Activated naive CD4-positive, alpha-beta T cell treated with Interleukin-2 at 50 U/mL for 16 hours (primary cell): ENCODE measurements around the gene MMP25.
A peak's percentile ranks its signal among the peaks of the same experiment; 100 is the strongest.

Experiments
- DNase-seq: peaks from one replicate; pipeline ENCODE4 v3.0.0-alpha.2; 2020

The MMP25 gene, protein sequence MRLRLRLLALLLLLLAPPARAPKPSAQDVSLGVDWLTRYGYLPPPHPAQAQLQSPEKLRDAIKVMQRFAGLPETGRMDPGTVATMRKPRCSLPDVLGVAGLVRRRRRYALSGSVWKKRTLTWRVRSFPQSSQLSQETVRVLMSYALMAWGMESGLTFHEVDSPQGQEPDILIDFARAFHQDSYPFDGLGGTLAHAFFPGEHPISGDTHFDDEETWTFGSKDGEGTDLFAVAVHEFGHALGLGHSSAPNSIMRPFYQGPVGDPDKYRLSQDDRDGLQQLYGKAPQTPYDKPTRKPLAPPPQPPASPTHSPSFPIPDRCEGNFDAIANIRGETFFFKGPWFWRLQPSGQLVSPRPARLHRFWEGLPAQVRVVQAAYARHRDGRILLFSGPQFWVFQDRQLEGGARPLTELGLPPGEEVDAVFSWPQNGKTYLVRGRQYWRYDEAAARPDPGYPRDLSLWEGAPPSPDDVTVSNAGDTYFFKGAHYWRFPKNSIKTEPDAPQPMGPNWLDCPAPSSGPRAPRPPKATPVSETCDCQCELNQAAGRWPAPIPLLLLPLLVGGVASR

DNA sequence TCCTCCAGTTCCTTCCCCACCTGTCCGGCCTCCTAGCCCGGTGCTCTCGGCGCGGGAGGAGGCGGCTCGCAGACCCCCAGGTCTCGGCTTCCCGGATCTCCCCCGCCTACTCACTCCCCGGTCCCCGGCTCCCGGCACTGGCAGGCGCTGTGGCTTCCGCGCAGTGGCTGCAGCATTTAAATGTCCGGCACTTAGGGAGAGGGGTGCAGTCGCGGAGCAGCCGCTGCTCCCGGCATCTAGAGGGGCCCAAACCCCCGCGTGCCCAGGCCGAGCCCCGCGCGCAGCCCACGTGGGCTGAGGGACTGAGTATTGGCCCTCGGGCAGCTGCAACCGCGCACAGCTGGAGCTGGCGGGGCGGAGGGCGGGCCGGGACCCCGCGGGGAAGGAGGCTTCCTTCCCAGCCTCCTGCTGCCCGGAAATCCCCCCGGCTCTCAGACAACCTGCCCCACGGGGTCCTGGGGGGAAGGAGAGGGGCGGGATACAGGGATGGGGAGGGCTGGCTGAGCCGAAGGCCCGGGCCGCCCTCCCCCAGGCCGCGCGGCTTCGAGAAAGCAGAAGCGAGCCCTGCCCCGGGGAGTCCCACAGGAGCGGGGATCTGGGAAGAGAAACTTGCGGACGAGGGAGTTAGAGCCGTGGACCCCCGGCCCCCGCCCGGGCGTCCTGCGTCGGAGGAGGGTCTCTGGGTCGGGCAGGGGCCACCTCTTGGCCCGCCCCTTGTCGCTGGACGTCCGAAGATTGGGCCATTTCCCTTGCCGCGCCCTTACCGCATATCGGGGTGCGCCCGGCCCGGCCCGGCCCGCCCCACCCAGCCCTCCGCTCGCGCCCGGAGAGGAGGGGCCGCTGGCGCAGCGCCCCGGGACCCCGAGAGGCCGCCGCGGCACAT, at the start of gene MMP25:
TSS of gene MMP25 (plus strand) at position 804 of the 883 bp plus-strand sequence. CDS start 357 bp downstream, outside the sequence.
- DNase-seq = no peak

DNA sequence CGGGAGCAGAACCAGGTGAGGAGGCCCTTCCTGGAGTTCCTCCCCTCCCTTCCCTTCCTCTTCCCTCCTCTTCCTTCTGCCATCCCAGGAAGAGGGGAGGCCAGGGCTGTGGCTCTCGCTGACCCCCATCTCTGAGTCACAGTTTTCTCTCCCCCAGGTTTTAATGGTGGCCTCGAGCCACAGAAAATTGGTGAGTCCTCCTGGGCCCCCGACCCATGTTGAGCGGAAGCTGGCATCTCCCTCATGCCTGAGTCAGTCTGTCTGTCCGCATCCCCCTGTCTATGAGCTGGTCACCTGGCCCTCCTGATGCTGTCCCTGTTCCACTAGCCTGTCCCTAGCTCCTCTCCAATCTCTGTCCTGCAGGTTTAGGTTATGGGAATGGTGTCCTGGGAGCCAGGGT, 46.4 kb upstream of the MMP25 start:
- no peak for DNase-seq

DNA sequence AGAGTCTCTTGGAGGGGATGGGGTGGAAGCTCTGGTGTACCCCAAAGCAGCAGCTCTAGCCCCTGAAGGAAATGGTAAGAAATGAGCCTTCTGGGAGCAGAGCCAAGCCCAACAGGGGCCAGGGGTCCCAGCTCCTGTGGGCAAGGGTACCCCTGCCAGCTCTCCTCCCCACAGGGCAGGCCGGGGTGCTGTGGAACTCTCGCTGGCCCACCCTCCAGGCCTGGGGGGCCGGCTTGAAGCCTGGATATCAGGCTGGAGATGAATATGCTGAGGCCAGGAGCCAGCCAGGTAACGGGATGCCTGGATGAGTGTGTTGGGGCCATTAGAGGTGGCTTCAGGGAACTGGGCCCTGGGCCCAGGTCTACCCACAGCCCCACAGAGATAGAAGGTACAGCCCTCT, 45.8 kb upstream of the MMP25 start:
- DNase-seq = no peak

DNA sequence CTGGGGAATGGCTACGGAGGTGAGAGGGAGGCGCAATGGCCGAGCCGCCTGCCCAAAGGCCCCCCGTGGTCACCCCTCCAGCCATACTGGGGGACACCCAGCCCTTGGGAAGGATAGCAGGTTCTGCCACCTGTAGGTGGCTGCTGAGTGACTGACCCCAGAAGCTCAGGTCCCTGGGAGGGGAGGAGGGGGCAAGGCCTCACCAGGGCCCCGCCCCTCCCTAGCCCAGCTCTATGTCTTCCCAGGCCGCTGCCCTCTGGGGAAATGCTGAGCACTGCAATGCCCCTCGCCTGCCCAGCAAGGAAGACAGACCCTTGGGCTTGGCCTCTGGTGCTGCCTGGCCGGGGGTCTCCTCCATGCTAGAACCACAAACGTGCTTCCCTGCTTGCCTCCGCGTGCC, 45.0 kb upstream of the MMP25 start:
- no peak for DNase-seq

DNA sequence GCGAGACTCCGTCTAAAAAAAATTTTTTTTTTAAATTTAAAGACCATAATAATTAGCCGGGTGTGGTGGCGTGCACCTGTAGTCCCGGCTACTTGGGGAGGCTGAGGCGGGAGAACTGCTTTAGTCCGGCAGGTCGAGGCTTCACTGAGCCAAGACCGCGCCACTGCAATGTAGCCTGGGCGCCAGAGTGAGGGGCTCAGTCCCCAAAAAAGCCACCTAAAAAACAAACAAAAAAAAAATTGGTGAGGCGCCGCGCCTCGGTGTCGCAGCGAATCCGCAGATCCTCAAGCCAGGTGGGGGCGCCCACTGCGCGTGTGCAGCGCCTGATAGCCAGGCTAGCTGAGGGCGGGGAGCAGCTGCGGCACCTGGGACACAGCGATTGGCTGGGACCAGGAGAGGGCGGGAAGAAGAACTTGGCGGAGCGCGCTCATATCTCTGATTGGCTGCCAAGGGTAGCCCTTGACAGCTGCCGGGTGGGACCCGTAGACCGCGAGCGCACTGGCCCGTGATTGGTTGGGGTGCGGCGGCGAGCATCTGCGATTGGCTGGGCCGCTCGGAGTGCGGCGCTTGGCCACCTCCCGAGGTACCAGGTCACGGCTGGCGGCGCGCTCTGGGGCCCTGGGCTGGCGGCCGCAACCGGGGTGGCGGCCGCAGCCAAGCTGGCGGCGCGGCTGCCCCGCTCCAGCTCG, 42.6 kb upstream of the MMP25 start:
- peak; percentile 98 for DNase-seq

DNA sequence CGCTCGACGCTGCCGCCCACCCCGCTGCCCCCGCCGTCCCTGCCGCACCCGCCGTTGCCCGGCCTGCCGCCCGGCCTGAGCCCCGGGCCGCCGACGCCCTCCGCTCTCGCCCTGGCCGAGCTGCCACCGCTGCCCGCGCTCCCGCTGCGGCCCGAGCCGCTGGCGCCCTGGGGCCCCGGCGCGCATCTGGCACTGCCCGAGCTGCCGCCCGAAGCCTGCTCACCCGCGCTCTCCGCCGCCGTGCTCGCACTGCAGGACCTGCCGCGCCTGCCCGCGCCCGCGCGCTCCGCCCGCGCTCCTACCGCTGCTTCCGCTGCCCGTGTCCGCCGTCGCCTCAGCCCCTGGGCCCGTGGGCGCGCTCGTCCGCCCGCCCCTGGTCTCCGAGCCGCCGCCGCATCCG, 42.0 kb upstream of the MMP25 start:
- no peak for DNase-seq

DNA sequence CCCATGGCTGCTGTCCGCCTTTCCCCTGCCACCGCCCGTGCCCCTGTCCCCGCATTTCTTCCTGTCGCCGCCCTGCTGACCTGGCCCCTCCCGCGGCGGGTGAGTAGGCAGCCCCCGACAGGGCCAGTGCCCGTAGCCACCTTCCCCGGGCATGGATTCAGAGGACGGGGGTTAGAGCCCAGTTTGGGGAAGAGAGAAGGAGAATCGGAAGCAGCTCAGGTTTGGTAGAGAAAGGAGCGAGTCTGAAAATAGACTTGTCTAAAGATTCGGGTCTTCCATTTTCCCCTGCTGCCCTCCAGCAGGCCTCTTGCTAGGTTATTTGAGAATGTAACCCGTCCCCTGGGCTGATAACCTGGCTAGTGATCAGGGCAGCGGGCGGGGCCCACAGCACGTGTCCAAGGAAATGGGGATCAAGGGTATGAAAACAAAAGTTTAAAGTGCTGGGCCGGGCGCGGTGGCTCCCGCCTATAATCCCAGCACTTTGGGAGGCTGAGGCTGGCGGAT, 41.5 kb upstream of the MMP25 start:
- DNase-seq = no peak

DNA sequence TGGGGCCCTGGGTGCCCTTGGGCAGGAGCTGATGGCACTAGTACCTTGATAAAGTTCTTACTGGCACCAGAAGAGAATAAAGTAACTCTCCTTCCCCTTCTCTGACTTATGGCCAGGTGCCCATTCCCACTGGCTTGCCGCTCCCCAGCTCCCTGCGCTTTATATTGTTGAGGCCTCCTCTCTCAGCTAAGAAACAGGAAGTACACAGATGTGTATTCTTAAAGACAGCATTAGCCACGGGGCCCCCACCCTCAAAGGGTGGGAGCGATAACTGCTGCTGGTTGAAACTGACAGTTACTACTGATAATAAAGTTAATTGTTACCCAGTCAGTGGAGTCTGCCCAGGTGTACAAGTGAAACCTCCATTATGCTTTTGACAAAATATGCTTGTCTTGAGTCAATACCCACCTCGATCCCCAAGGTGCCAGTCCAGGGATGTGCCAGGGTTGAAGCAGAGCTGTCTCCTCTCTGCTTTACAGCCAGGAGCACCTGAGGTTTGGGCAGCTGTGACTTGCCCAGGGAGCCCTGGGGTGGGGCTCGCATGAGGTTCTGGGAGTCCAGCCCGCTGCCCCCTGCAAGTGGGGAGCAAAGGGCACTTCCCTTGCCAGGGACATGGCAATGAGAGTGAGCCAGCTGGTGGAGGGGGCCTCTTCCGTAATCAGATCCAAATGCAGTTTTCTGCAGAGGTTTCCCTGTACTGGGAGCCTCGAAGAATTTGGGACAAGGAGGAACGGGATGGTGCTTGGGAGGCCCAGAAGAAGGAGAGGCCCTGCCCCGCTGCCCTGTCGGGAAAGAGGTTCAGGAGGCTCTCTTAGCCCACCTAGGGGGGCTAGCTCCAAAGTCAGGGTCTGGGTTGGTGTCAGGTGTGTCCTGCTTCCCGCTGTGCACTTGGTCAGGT, 39.1 kb upstream of the MMP25 start:
- no peak for DNase-seq

DNA sequence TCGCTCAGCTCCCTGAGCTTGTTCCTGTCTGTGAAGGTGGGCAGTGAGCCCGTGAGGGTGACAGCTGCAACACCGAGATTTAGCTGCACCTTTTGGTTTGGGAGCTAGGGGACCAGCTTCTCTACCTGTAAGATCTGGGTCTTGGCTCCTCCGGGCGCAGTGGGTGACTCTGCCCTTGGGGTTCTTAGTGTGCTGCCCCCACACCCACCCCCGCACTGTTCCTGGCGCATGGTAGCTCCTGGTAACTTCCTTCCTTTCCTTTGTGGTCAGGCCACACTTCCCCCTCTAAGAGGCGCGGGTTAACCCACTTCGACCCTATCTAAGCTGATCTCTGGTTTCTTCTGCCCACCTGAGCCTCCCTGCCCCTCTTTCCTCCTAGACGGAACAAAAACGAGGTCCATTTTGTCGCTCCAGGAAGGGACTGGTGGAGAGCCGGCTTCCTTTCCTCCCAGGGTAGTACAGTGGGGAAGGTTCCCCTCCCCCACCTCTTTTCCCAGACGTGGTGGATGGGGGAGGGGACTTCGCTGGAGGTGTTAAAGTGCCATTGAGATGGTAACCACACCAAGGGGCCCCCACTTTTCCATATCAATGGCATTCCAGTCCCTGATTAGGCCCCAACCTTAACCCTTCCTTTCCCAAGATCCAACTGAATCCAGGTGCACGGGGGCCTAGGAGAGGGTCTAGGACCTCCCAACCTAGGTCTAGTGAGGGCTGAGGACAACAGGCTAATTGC, 38.2 kb upstream of the MMP25 start:
- DNase-seq = peak; percentile 26

DNA sequence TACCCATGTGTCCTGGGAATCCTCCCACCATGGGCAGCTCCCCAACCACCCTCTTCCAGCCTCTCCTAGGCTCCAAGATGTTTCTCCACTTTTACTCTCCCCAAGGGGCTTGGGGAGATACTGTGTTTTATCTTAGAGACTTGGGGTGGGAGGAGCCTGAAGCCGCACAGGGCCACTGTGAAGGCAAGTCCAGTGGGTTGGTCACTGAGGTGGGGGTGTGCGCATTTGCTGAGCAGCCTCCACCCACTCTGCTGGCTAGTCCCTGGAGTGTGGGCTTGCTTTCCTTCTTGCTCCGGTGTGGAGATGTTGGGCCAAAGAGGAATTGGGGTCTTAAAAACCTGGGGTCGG, 37.7 kb upstream of the MMP25 start:
- no peak for DNase-seq

DNA sequence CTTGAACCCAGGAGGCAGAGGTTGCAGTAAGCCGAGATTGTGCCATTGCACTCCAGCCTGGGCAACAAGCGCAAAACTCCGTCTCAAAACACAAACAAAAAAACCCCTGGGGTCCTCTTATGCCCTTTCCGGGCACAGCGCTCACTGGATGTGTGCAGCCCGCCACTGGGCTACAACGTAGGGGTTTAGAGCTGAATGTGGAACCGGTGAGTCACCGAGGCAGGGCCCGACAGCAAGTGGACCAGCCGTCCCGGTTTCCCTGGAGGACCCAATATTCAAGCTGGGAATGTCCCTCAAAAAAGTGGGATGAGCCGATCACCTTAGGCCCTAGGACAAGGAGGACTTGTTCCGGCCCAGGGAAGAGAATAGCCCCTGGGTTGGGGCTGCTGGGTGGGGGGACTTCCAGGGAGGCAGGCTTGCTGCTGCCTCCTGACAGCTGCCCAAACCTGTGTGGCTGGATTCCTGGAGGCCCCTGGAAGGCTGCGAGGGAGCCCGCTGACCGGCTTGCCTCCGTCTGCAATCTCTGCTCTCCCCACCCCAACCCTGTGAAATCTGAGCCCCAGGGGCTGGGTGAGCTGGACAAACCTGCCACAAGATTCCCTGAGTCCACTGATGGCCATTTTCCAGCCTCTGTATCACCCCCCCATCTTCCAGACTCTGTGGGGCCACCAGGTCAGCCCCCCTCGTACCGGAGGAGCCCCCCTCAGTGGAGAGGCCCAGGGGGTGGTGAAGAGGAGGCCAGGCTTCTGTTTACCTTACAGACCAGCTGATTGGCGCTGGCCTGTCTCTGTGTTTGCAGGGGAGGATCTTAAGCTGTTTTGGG, 36.6 kb upstream of the MMP25 start:
- DNase-seq = no peak

DNA sequence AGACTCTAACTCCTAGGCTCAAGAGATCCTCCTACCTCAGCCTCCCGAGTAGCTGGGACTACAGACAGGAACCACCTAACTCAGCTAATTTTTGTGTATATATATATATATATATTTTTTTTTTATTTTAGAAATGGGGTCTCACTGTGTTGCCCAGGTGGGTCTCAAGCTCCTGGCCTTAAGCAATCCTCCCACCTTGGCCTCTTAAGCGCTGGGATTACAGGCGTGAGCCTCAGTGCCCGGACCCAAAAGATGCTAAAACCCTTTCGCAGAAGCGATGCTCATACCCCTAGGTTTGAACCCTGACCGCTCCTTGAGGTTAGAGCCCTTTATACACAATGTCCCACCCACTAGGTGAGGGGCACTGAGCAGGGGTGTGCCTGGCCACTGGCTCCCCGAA, 35.9 kb upstream of the MMP25 start:
- no peak for DNase-seq

DNA sequence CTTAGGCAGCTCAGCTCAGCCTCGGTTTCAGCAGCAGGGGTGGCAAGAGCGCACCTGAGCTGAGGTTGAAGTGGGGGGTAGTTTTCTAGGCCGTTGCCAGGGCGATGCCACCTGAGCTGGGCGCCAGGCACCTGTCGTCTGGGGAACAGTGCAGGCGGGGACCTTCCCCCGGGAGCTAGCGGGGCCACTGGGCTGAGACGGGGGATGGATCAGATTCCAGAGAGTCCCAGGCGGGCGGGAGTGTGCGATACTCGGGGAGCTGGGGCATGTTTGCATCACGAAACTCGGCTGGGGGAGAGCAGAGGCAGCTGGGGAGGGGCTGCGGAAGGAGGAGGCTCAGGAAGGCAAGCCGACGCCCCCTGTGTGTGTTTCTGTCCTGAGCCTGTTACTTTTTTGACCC, 34.1 kb upstream of the MMP25 start:
- DNase-seq = no peak

DNA sequence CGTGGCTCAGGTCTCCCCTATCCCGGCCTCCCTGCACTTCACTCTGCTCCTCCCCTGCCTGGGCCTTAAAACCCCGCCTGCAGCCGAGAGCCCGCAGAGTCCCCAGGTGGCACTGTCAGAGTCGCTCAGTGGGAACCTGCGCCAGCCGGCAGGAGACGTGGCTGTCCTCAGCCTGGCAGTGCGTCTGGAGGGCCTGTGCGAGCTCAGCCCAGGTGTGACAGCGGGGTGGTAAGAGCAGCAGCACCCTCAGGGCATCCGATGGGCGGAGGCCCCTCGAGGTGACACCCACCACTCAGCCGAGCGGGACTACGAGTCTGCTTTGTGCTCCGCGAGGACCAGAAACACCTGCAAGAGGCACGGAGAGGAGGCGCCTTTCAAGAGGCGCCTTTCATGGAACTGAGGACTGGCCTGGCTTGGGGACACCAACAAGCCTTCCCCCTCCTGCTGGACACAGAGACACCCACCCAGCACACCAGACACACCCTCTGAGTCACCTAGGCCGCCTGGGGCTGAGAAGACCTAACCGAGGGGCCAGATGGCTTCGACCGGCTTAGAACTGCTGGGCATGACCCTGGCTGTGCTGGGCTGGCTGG, 33.4 kb upstream of the MMP25 start, which contains the start of gene CLDN9:
TSS of gene CLDN9 (plus strand) at position 96 of the 593 bp plus-strand sequence. CDS start at position 536, 440 bp downstream.
- no peak for DNase-seq

DNA sequence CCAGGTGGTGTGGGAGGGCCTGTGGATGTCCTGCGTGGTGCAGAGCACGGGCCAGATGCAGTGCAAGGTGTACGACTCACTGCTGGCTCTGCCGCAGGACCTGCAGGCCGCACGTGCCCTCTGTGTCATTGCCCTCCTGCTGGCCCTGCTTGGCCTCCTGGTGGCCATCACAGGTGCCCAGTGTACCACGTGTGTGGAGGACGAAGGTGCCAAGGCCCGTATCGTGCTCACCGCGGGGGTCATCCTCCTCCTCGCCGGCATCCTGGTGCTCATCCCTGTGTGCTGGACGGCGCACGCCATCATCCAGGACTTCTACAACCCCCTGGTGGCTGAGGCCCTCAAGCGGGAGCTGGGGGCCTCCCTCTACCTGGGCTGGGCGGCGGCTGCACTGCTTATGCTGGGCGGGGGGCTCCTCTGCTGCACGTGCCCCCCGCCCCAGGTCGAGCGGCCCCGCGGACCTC, 32.8 kb upstream of the MMP25 start:
- no peak for DNase-seq

DNA sequence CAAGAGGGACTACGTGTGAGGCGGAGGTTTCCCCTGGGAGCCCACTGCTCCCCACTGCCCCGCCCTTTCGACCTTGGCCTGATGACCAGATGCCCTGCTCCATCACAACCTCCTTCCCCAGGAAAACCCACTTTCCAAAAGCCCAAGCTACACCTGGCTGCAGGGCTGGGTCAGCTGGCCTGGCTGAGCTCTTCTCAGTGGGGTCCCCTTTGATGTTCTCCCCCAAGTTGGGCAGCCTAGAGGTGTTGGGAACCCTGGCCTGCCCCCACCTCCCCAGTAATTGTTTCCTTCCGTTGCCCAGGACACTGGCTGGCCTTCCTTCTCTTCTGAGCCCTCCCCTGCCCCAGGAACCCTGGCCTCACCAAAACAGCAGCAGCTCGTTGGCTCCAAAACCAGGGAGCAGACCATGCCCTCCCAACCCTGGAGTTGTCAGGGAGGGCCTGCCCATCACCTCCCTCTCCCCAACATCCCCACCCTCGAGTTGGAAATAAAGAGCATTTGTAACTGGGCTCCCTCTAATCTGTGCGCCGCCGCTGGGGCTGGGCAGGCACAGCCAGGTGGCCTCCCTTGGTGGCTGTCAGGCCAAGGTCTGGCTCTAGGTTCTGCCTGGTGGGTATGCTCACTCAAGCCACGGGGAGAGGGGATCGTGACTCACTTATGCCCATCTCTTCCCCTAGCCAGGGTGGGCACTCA, 32.2 kb upstream of the MMP25 start:
- no peak for DNase-seq

DNA sequence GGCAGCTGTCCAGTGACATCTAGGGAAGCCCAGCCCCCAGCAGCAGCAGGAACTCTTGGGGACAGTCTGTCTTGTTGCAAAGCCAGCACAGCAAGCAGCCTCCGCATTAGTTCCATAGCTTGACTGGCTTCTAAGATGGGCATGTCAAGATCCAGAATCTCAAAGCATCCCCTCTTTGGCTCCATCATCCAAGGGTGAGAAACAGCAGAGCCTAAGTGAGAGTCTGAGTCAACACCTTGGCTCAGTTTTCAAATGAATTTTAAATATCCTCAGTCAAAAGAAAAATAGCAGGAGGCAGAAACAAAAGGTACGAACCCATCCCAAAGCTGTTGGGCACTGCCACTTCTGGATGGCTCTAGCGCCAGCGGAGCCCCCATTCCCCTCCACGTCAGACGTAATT, 31.4 kb upstream of the MMP25 start:
- DNase-seq = no peak

DNA sequence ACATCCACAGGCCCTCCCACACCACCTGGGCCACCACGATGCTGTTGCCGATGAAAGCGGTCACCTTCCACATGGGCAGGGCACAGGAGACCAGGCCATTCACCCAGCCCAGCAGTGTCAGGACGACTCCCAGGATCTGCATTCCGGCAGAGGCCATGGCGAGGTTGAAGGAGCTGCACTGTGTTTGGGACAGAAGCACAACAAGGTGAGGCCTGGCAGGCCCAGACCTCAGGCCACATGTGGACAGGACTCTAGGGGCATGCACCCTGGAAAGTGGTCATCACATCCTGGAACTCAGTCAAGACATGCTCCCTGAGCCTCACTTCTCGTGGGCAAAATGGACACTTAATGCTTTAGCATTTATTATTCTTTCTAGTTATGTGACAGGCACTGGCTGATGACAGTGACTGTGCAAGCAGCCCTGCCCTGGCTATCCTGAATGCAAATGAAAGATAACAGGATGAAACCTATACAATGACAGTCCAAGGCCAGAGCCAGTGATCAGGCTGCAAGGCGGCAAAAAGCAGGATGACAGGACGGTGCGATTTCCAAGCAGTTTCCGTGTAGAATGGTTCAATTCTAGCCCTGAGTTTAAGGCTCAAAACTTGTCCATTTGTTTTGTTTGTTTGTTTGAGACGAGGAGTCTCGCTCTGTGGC, 30.4 kb upstream of the MMP25 start:
- DNase-seq = no peak
